Measurements from ENCODE around the gene WHRN.

The WHRN gene

DNA sequence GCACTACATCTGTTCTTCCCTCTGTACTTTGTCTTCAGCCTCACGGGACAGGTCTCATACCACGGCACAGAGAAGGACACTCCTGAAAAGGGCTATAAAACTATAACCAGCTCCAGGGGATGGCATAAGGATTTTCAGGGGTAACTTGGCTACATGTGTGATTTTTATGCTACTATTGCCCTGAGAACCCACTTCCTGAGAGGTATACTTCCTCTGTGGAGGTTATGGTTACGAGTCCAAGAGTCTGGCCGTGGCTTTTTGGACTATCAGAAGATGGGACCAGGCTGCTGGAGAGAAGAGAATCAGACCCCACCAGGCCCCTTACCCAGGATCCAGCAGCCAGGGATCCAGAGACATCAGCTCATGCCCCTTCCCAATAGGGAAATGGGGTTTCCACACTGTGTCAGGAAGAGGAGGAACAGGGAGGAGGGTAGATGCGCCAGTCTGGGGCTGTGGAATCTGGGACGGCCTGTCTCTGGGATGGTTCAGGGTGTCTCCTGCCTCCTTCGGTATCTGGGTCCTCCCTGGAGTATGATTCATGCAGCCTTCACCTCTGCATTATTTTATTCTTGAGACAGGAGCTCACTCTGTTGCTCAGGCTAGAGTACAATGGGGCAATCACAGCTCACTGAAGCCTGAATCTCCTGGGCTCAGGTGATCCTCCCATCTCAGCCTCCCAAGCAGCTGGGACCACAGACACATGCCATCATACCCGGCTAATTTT, 29.7 kb downstream of the WHRN start:
- Histone ChIP-seq H3K4me3 (replicated peaks; ENCODE audit: insufficient read depth, low read length) (no peak overlapping the region), H3K27me3 (ENCODE audit: insufficient read depth, poor library complexity, severe bottlenecking) (no peaks in the 10 kb centered on the region), H3K27ac (replicated peaks) (no peak overlapping the region)
- DNase-seq (ENCODE audit: low read depth in 1 of 2, low spot score in 1 of 2) = no peak
- TF ChIP-seq POLR2AphosphoS5 (IDR thresholded peaks at IDR 0.05; ENCODE audit: low read depth) (no peak), GABPA (IDR thresholded peaks at IDR 0.05; ENCODE audit: low read depth) (no peak), SPI1 (IDR thresholded peaks at IDR 0.05; ENCODE audit: borderline replicate concordance, low read depth) (no peak)

- DNase-seq (ENCODE audit: low read depth in 1 of 2, low spot score in 1 of 2) = no peak
- TF ChIP-seq SPI1 (IDR thresholded peaks at IDR 0.05; ENCODE audit: borderline replicate concordance, low read depth) = no peak
- TF ChIP-seq, protein P1, sequence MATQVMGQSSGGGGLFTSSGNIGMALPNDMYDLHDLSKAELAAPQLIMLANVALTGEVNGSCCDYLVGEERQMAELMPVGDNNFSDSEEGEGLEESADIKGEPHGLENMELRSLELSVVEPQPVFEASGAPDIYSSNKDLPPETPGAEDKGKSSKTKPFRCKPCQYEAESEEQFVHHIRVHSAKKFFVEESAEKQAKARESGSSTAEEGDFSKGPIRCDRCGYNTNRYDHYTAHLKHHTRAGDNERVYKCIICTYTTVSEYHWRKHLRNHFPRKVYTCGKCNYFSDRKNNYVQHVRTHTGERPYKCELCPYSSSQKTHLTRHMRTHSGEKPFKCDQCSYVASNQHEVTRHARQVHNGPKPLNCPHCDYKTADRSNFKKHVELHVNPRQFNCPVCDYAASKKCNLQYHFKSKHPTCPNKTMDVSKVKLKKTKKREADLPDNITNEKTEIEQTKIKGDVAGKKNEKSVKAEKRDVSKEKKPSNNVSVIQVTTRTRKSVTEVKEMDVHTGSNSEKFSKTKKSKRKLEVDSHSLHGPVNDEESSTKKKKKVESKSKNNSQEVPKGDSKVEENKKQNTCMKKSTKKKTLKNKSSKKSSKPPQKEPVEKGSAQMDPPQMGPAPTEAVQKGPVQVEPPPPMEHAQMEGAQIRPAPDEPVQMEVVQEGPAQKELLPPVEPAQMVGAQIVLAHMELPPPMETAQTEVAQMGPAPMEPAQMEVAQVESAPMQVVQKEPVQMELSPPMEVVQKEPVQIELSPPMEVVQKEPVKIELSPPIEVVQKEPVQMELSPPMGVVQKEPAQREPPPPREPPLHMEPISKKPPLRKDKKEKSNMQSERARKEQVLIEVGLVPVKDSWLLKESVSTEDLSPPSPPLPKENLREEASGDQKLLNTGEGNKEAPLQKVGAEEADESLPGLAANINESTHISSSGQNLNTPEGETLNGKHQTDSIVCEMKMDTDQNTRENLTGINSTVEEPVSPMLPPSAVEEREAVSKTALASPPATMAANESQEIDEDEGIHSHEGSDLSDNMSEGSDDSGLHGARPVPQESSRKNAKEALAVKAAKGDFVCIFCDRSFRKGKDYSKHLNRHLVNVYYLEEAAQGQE (IDR thresholded peaks at IDR 0.05; ENCODE audit: insufficient replicate concordance, low read depth) = no peak
- TF ChIP-seq GABPA (IDR thresholded peaks at IDR 0.05; ENCODE audit: low read depth) = no peak
- TF ChIP-seq, protein P2, sequence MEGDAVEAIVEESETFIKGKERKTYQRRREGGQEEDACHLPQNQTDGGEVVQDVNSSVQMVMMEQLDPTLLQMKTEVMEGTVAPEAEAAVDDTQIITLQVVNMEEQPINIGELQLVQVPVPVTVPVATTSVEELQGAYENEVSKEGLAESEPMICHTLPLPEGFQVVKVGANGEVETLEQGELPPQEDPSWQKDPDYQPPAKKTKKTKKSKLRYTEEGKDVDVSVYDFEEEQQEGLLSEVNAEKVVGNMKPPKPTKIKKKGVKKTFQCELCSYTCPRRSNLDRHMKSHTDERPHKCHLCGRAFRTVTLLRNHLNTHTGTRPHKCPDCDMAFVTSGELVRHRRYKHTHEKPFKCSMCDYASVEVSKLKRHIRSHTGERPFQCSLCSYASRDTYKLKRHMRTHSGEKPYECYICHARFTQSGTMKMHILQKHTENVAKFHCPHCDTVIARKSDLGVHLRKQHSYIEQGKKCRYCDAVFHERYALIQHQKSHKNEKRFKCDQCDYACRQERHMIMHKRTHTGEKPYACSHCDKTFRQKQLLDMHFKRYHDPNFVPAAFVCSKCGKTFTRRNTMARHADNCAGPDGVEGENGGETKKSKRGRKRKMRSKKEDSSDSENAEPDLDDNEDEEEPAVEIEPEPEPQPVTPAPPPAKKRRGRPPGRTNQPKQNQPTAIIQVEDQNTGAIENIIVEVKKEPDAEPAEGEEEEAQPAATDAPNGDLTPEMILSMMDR (IDR thresholded peaks at IDR 0.05; ENCODE audit: insufficient read depth, low read length) = no peak
- TF ChIP-seq POLR2AphosphoS5 (IDR thresholded peaks at IDR 0.05; ENCODE audit: low read depth) = no peak
- H3K27me3 ChIP-seq (ENCODE audit: insufficient read depth, poor library complexity, severe bottlenecking) = no peaks in the 10 kb centered on the region
- no peak overlapping the region for H3K4me3 ChIP-seq (replicated peaks; ENCODE audit: insufficient read depth, low read length)
- no peak overlapping the region for H3K27ac ChIP-seq (replicated peaks)
Measured at GRCh38 chr9:114474425-114474824, 30.8 kb downstream of the WHRN start.

DNA sequence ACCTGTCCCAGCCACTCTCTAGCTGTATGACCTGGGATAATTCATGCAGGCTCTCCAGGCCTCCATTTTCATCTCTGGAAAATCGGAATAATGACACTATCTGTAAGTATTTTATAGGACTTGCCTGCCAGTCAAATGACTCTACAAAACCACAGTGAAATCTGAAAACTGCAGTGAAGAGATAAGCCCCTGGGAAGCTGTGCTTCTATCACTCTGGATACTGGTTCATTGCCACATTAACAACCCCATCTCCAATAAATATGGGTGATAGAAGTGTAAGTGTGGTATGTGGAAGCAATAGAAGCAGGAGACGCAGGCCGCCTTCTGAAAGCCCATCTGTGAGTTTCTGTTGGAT, 31.8 kb downstream of the WHRN start:
- no peak overlapping the region for H3K4me3 ChIP-seq (replicated peaks; ENCODE audit: insufficient read depth, low read length)
- no peak for DNase-seq (ENCODE audit: low read depth in 1 of 2, low spot score in 1 of 2)
- H3K27ac ChIP-seq (replicated peaks) = no peak overlapping the region

More for the DNA sequence above, 31.8 kb downstream of the WHRN start:
- no peaks in the 10 kb centered on the region for H3K27me3 ChIP-seq (ENCODE audit: insufficient read depth, poor library complexity, severe bottlenecking)
- no peak for TF ChIP-seq SPI1 (IDR thresholded peaks at IDR 0.05; ENCODE audit: borderline replicate concordance, low read depth)
- TF ChIP-seq, protein P1 (IDR thresholded peaks at IDR 0.05; ENCODE audit: insufficient replicate concordance, low read depth) = no peak
- no peak for TF ChIP-seq GABPA (IDR thresholded peaks at IDR 0.05; ENCODE audit: low read depth)
- no peak for TF ChIP-seq POLR2AphosphoS5 (IDR thresholded peaks at IDR 0.05; ENCODE audit: low read depth)
- TF ChIP-seq, protein P2 (IDR thresholded peaks at IDR 0.05; ENCODE audit: insufficient read depth, low read length) = no peak
